ENCODE results near the gene PTPRG. TPM values are rescaled to one million over a fixed set of nuclear protein-coding genes. Genes with fewer than 3 reads are reported as not detected.

PTPRG gene
- total RNA-seq, 1 experiment from 2014 or later, result 32.1 TPM

- TF ChIP-seq TCF7L2 (IDR thresholded peaks at IDR 0.05; ENCODE audit: borderline replicate concordance, extremely low read depth, insufficient read depth, insufficient read length) (no peak), YY1 (IDR thresholded peaks at IDR 0.05; ENCODE audit: extremely low read depth, insufficient replicate concordance, low read depth, low read length) (no peak)
Measured at GRCh38 chr3:62193586-62194345, 632.4 kb downstream of the PTPRG start (continued).

DNA sequence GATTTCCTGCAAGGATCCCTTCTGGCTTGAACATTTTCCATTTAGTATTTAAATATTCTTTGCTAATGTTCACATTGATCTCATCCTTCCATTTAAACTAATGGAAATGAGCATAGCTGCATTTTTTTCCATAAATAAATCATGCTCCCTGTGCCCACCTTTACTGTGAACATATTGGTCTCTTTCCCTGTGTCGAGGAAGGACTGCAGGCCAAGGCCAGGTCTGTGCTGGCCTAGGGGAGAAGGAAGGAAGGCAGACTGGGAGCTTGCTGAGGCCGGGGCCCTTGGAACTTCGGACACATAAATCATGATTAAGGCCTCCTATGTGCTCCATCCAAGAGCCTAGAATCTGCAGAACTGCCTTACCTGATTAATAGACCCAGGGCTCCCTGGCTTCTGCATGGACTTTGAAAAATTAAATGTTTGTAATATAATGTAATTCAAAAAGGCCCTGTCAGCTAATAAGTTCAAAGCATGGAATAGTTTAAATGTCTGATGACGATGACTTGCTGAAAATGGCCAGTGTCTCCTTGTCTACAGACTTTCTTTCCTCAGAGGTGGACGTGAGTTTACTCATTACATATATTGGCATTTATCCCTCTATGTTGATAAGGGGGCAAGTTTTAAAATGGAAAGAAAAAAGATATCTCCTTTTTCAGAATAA, 636.1 kb downstream of the PTPRG start:
- no TSS peak for BruUV-seq (replicated peaks)
- Histone ChIP-seq H3K27ac (ENCODE audit: low read depth, low read length) (no peak overlapping the region), H3K4me3 (replicated peaks in 1 of 2; ENCODE audit: low read depth in 1 of 2, low read length in 2 of 2) (no peak overlapping the region), H3K79me2 (ENCODE audit: insufficient read depth, low read length) (no peaks in the 10 kb centered on the region), H2AFZ (ENCODE audit: low read depth, low read length, poor library complexity, severe bottlenecking) (no peak overlapping the region), H3K36me3 (ENCODE audit: control insufficient read depth in 1 of 2, insufficient read depth in 2 of 2, low read length in 2 of 2) (no peaks in the 10 kb centered on the region), H3K27me3 (ENCODE audit: insufficient read depth, low read length) (no peaks in the 10 kb centered on the region), H3K9me3 (ENCODE audit: control insufficient read depth in 1 of 2, insufficient read depth in 1 of 2, low read depth in 1 of 2, low read length in 2 of 2) (no peaks in the 10 kb centered on the region), H4K20me1 (ENCODE audit: insufficient read depth) (no peaks in the 10 kb centered on the region; the same call in 1 of the 2 replicates), H3K9me2 (ENCODE audit: insufficient read depth) (no peaks in the 10 kb centered on the region), H3K9ac (ENCODE audit: low read length) (no peak overlapping the region), H3K4me1 (ENCODE audit: control insufficient read depth in 1 of 2, insufficient read depth in 2 of 2, low read length in 2 of 2) (no peaks in the 10 kb centered on the region), H3K4me2 (ENCODE audit: low read length) (no peak overlapping the region)
- ChIA-PET RAD21 (ENCODE audit: low non-redundant PET in 1 of 2, low total read pairs in 2 of 2, uncharacterized antibody in 2 of 2, unreplicated experiment in 2 of 2) (no interaction called here), CTCF (interaction anchor here (1.8 kb wide), 1 partner anchor 9 kb away, joined by 4 read pairs; no protein-coding TSS in a partner anchor), POLR2A (no interaction called here)
- no peak for DNase-seq (ENCODE audit: low read depth, low spot score)
- no peak for ATAC-seq
- TF ChIP-seq CEBPB (IDR thresholded peaks at IDR 0.05; ENCODE audit: low read depth), result no peak
- TF ChIP-seq ZBTB33 (IDR thresholded peaks at IDR 0.05; ENCODE audit: extremely low read depth, insufficient replicate concordance, low read length), result no peak
- TF ChIP-seq POLR2A (IDR thresholded peaks at IDR 0.05; ENCODE audit: borderline replicate concordance, extremely low read depth, insufficient read depth, insufficient read length), result no peak
- TF ChIP-seq JUND (IDR thresholded peaks at IDR 0.05), result no peak
- TF ChIP-seq ATF3 (IDR thresholded peaks at IDR 0.05), result no peak
- TF ChIP-seq EZH2phosphoT487 (IDR thresholded peaks at IDR 0.05; ENCODE audit: borderline replicate concordance), result no peak
- TF ChIP-seq RAD21 (IDR thresholded peaks at IDR 0.05; ENCODE audit: low read depth), result no peak
- no peak for TF ChIP-seq ZFX (IDR thresholded peaks at IDR 0.05)
- no peak for TF ChIP-seq SP1 (IDR thresholded peaks at IDR 0.05; ENCODE audit: low read depth)
- TF ChIP-seq SIN3A (IDR thresholded peaks at IDR 0.05; ENCODE audit: low read depth), result no peak
- TF ChIP-seq FOSL1 (IDR thresholded peaks at IDR 0.05; ENCODE audit: low read depth), result no peak
- TF ChIP-seq SRF (IDR thresholded peaks at IDR 0.05; ENCODE audit: low read depth), result no peak
- TF ChIP-seq ZNF274 (IDR thresholded peaks at IDR 0.05; ENCODE audit: low read depth, low read length), result no peak
- TF ChIP-seq CBX3 (IDR thresholded peaks at IDR 0.05; ENCODE audit: low read depth), result no peak
- no peak for TF ChIP-seq MAX (IDR thresholded peaks at IDR 0.05)
- intact Hi-C loops (cut with micrococcal nuclease), result no loop called here
